ENCODE data around the gene KDM8. TPM values are rescaled to one million over a fixed set of nuclear protein-coding genes. Genes with fewer than 3 reads are reported as not detected.

The KDM8 gene
- total RNA-seq, 1 donor from 2014 or later: 2.1 TPM

DNA sequence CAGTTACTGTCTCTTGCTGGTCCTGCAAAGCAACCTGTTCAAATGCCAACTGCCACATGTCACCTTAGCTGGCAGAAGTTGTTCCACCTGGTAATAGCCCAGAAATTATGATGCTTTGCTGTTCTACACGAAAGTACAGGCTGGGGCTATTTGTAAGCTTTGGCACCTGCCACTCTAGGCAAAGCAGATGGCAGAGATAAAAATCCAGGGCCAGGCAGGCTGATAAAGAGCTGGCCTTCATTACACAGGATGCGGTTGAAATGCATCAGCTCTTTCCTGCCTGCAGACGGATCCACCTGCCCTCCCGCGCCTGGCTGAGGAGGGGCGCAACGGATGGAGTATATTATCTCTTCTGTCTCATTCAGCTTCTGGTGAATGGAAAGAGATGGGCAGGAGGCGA is 29.3 kb upstream of the KDM8 start:
- H3K9ac ChIP-seq (ENCODE audit: low read depth in 1 of 3, low read length in 3 of 3): no peak overlapping the region
- peaks cover 0 to 4% (median 3%) of the 10 kb centered on the region in 3 donors for H3K9me3 ChIP-seq (ENCODE audit: control insufficient read depth in 3 of 3, low read length in 3 of 3)
- no peak overlapping the region for H3K27ac ChIP-seq (ENCODE audit: low read depth, low read length)
- H3K4me1 ChIP-seq (ENCODE audit: control insufficient read depth in 3 of 3, insufficient read depth in 3 of 3, low read length in 3 of 3): no peaks in the 10 kb centered on the region
- no peak overlapping the region for H3K4me3 ChIP-seq (ENCODE audit: low read length in 3 of 3)
- H3K27me3 ChIP-seq (ENCODE audit: control insufficient read depth in 3 of 3, insufficient read depth in 3 of 3, low read length in 3 of 3): no peaks in the 10 kb centered on the region
- no peaks in the 10 kb centered on the region for H3K36me3 ChIP-seq (ENCODE audit: control insufficient read depth in 3 of 3, insufficient read depth in 3 of 3, low read length in 3 of 3)

DNA sequence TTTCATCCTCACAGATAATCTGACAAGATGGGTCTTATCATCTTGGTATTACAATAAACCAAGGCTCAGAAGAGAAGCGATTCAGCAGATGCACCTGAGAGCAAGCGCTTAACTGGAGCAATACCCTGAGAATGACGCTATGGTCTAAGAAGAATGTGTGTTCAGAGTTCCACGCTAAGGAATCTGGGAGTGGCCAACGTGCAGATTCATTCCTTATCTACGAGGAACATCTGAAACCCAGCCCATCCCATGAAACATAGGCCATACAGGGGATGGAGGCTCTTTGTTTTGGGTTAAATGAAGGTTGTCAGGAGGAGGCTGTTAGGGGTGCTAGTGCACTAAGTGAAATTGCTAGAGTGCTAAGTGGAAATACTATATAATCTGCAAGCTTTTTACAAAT is 28.5 kb upstream of the KDM8 start:
- H3K9me3 ChIP-seq (ENCODE audit: control insufficient read depth in 3 of 3, low read length in 3 of 3): peaks cover 0 to 4% (median 3%) of the 10 kb centered on the region in 3 donors
- H3K4me1 ChIP-seq (ENCODE audit: control insufficient read depth in 3 of 3, insufficient read depth in 3 of 3, low read length in 3 of 3): peaks cover 3 to 5% (median 4%) of the 10 kb centered on the region in 3 donors
- no peaks in the 10 kb centered on the region for H3K36me3 ChIP-seq (ENCODE audit: control insufficient read depth in 3 of 3, insufficient read depth in 3 of 3, low read length in 3 of 3)
- no peak overlapping the region for H3K27ac ChIP-seq (ENCODE audit: low read depth, low read length)
- H3K4me3 ChIP-seq (ENCODE audit: low read length in 3 of 3): no peak overlapping the region
- no peak overlapping the region for H3K9ac ChIP-seq (ENCODE audit: low read depth in 1 of 3, low read length in 3 of 3)
- H3K27me3 ChIP-seq (ENCODE audit: control insufficient read depth in 3 of 3, insufficient read depth in 3 of 3, low read length in 3 of 3): no peaks in the 10 kb centered on the region

DNA sequence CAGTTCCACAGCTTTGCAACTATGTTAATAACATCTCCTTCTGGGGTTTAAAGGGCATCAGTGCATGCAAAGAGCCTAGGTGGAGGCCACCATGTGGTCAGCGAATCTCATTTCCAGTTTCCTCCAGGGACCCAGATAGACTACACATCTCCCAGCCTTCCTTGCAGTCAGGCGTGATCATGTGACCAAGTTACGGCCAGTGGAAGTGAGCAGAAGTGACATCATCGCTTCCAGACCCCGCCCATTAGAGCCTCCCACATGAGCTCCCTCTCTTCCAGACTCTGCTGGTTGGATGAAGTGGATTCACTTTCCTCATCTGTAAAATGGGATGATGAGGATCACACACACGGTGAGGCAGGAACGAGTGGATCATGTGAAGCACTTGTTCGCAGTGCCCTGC is 27.4 kb upstream of the KDM8 start:
- Histone ChIP-seq H3K4me1 (ENCODE audit: control insufficient read depth in 3 of 3, insufficient read depth in 3 of 3, low read length in 3 of 3) (peaks cover 3 to 6% (median 4%) of the 10 kb centered on the region in 3 donors), H3K4me3 (ENCODE audit: low read length in 3 of 3) (no peak overlapping the region), H3K9me3 (ENCODE audit: control insufficient read depth in 3 of 3, low read length in 3 of 3) (peaks cover 0 to 4% (median 3%) of the 10 kb centered on the region in 3 donors), H3K27me3 (ENCODE audit: control insufficient read depth in 3 of 3, insufficient read depth in 3 of 3, low read length in 3 of 3) (no peaks in the 10 kb centered on the region), H3K27ac (ENCODE audit: low read depth, low read length) (no peak overlapping the region), H3K36me3 (ENCODE audit: control insufficient read depth in 3 of 3, insufficient read depth in 3 of 3, low read length in 3 of 3) (no peaks in the 10 kb centered on the region), H3K9ac (ENCODE audit: low read depth in 1 of 3, low read length in 3 of 3) (no peak overlapping the region)

DNA sequence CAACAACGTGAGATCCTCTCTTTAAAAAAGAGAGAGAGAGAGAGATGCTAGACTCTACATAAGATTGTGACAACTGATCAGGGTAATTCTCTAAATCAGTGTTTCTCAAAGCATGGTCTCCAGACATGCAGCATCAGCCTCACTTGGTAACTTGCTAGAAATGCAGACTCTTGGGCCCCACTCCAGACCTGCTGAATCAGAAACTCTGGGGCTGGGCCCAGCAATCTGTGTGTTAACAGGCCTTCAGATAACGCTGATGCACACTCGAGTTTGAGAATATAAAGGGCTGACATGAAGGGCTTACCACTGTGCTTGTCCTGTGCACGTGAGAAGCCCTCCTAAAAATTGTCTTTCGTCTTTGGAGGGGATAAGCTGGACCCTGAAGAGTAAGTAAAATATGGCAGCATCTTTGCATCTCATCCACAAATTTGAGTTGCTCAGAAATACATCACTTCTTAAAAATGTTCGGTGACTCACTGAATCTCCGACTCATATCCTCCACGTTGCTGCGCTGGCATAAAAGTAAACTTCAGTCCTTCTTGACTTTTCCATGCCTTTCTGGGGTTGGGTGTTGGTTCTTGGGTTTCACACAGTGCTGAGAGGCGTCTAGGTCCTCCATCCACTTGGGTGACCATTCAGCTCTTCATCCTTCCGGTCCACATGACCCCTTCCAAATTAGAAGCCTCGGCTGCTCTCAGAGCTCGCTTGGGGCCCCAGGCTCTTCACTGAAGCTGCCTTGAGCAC is 26.1 kb upstream of the KDM8 start:
- Histone ChIP-seq H3K4me3 (ENCODE audit: low read length in 3 of 3) (no peak overlapping the region), H3K27me3 (ENCODE audit: control insufficient read depth in 3 of 3, insufficient read depth in 3 of 3, low read length in 3 of 3) (peaks cover 0 to 4% (median 0%) of the 10 kb centered on the region in 3 donors), H3K9me3 (ENCODE audit: control insufficient read depth in 3 of 3, low read length in 3 of 3) (peaks cover 0 to 3% (median 0%) of the 10 kb centered on the region in 3 donors), H3K4me1 (ENCODE audit: control insufficient read depth in 3 of 3, insufficient read depth in 3 of 3, low read length in 3 of 3) (peaks cover 3 to 6% (median 4%) of the 10 kb centered on the region in 3 donors), H3K36me3 (ENCODE audit: control insufficient read depth in 3 of 3, insufficient read depth in 3 of 3, low read length in 3 of 3) (no peaks in the 10 kb centered on the region), H3K9ac (ENCODE audit: low read depth in 1 of 3, low read length in 3 of 3) (no peak overlapping the region), H3K27ac (ENCODE audit: low read depth, low read length) (no peak overlapping the region)

DNA sequence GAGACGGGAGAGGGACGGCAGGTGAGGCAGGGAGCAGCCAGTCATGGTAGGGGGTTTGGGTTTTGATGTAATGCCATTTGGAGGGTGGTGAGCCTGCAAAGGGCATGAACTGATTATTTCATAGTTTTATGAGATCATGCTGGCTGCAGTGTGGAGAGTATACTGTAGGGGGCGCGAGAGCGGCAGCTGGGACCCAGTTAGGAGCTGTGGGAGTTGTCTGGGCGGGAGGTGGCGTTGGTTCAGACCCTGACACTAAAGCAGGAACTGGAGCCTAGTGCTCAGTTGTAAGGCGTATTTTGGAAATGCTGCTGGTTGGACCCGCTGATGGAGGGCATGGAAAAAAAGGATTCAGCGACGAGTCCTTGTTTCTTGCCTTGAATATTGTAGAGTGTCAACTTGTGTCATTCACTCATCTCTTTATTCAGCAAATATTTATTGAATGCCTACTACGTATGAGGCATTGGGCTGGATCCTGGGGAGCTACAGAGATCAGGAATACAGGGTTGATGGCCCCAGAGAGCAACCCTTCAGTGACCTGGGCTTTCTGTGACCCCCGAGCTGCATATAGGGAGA is 23.7 kb upstream of the KDM8 start:
- no peak overlapping the region for H3K4me3 ChIP-seq (ENCODE audit: low read length in 3 of 3)
- no peaks in the 10 kb centered on the region for H3K36me3 ChIP-seq (ENCODE audit: control insufficient read depth in 3 of 3, insufficient read depth in 3 of 3, low read length in 3 of 3)
- no peak overlapping the region for H3K27ac ChIP-seq (ENCODE audit: low read depth, low read length)
- H3K9ac ChIP-seq (ENCODE audit: low read depth in 1 of 3, low read length in 3 of 3): no peak overlapping the region
- H3K27me3 ChIP-seq (ENCODE audit: control insufficient read depth in 3 of 3, insufficient read depth in 3 of 3, low read length in 3 of 3): peaks cover 0 to 5% (median 0%) of the 10 kb centered on the region in 3 donors
- peaks cover 0 to 3% (median 0%) of the 10 kb centered on the region in 3 donors for H3K9me3 ChIP-seq (ENCODE audit: control insufficient read depth in 3 of 3, low read length in 3 of 3)
- peaks cover 3 to 6% (median 4%) of the 10 kb centered on the region in 3 donors for H3K4me1 ChIP-seq (ENCODE audit: control insufficient read depth in 3 of 3, insufficient read depth in 3 of 3, low read length in 3 of 3)

DNA sequence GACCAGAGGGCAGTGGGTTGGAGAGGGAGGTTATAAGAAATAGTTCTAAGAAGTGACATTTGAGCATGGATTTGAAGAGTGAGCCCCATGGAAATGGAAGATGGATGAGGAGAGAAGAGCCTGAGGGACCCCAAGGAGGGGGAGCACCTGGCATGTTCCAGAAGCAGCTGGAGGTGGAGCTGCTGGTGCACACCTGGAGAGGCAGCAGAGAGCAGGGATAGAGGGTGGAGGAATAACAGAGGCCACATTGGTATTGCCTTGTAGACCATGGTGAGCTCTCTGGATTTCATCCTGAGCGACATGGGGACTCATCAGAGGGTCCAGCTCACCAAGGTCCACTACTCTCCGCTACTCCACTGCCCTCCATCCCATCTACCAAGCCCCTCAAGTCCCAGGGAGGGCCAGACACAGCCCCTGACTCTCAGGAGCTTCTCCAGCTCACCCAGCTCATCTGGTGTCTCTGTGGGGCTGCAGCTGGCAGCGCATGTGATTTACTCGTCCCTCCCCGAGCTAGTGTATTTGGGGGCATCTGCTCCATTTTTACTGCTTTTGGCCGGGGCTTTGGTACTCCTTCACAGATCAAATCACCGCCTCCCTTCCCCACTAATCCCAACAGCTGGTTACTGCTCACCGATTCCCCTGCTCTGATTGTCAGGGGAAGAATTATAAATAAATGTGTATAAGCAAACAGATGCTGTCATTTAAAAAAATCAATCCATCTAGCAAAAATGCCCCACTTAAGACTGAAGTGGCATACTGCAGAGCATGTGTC is 22.1 kb upstream of the KDM8 start:
- Histone ChIP-seq H3K9ac (ENCODE audit: low read depth in 1 of 3, low read length in 3 of 3) (no peak overlapping the region), H3K4me3 (ENCODE audit: low read length in 3 of 3) (no peak overlapping the region), H3K9me3 (ENCODE audit: control insufficient read depth in 3 of 3, low read length in 3 of 3) (peaks cover 0 to 3% (median 0%) of the 10 kb centered on the region in 3 donors), H3K27ac (ENCODE audit: low read depth, low read length) (no peak overlapping the region), H3K4me1 (ENCODE audit: control insufficient read depth in 3 of 3, insufficient read depth in 3 of 3, low read length in 3 of 3) (peaks cover 3 to 6% (median 4%) of the 10 kb centered on the region in 3 donors), H3K36me3 (ENCODE audit: control insufficient read depth in 3 of 3, insufficient read depth in 3 of 3, low read length in 3 of 3) (no peaks in the 10 kb centered on the region), H3K27me3 (ENCODE audit: control insufficient read depth in 3 of 3, insufficient read depth in 3 of 3, low read length in 3 of 3) (peaks cover 0 to 5% (median 0%) of the 10 kb centered on the region in 3 donors)

DNA sequence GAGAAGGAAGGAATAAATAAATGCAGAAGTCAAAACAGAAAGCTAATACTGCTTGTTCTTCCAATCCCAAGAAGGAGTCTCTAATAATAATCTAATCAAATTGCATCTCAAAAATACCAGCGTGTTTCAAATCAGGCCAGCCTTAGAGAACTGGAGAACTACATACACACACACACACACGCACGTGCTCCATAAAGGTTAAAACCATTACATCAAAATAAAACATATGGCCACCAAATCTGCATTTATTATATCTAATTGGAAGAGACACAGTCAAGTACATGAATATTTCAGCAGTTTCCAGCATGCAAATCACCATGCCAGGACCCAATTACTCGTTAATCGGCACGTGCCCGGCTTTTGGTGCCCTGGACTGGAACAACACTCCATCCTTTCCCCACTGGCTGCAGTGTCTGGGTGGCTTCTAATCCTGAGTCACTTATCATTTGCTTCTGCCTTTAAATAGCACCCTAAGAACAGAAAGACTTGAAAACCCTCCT is 20.4 kb upstream of the KDM8 start:
- Histone ChIP-seq H3K27ac (ENCODE audit: low read depth, low read length) (no peak overlapping the region), H3K4me1 (ENCODE audit: control insufficient read depth in 3 of 3, insufficient read depth in 3 of 3, low read length in 3 of 3) (peaks cover 3 to 6% (median 4%) of the 10 kb centered on the region in 3 donors), H3K27me3 (ENCODE audit: control insufficient read depth in 3 of 3, insufficient read depth in 3 of 3, low read length in 3 of 3) (peaks cover 0 to 7% (median 0%) of the 10 kb centered on the region in 3 donors), H3K9me3 (ENCODE audit: control insufficient read depth in 3 of 3, low read length in 3 of 3) (peaks cover 0 to 3% (median 0%) of the 10 kb centered on the region in 3 donors), H3K36me3 (ENCODE audit: control insufficient read depth in 3 of 3, insufficient read depth in 3 of 3, low read length in 3 of 3) (no peaks in the 10 kb centered on the region), H3K9ac (ENCODE audit: low read depth in 1 of 3, low read length in 3 of 3) (no peak overlapping the region), H3K4me3 (ENCODE audit: low read length in 3 of 3) (no peak overlapping the region)

DNA sequence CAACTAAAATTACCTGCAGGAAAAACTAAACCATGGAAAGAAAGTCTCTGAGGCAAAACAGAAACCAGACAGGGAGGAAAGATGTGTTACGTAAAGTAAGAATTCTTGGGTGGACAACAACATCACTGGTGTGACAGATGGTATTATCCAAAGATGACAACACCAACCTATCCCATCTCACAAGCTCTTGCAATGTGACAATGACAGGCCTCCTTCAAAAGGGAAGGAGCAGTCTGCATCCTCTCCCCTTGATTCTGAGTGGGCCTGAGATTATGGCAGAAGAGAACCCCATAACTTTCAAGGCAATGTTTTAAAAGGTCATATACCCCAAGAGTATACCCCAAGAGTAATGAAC is 17.6 kb upstream of the KDM8 start:
- Histone ChIP-seq H3K36me3 (ENCODE audit: control insufficient read depth in 3 of 3, insufficient read depth in 3 of 3, low read length in 3 of 3) (no peaks in the 10 kb centered on the region), H3K27me3 (ENCODE audit: control insufficient read depth in 3 of 3, insufficient read depth in 3 of 3, low read length in 3 of 3) (peaks cover 16 to 26% (median 18%) of the 10 kb centered on the region in 3 donors), H3K9me3 (ENCODE audit: control insufficient read depth in 3 of 3, low read length in 3 of 3) (peaks cover 0 to 3% (median 0%) of the 10 kb centered on the region in 3 donors), H3K27ac (ENCODE audit: low read depth, low read length) (no peak overlapping the region), H3K9ac (ENCODE audit: low read depth in 1 of 3, low read length in 3 of 3) (no peak overlapping the region), H3K4me3 (ENCODE audit: low read length in 3 of 3) (no peak overlapping the region), H3K4me1 (ENCODE audit: control insufficient read depth in 3 of 3, insufficient read depth in 3 of 3, low read length in 3 of 3) (peaks cover 0 to 3% (median 0%) of the 10 kb centered on the region in 3 donors)

DNA sequence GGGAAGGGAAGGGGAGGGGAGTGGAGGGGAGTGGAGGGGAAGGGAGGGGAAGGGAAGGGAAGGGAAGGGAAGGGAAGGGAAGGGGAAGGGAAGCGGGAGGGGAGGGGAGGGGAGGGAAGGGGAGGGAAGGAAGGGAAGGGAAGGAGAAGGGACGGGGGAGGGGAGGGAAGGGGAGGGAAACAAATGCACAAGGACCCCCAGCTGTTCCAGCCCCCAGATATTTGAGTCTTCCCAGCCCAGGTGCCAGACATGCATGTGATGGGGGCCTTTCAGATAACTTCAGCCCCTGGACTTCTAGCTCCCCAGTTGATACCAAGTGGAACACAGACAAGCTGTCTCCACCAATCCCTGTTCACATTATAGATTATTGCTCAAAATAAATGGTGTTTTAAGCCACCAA is 14.7 kb upstream of the KDM8 start:
- Histone ChIP-seq H3K9ac (ENCODE audit: low read depth in 1 of 3, low read length in 3 of 3) (peak overlapping the region in 1 of 3 donors; percentile 8), H3K36me3 (ENCODE audit: control insufficient read depth in 3 of 3, insufficient read depth in 3 of 3, low read length in 3 of 3) (no peaks in the 10 kb centered on the region), H3K27ac (ENCODE audit: low read depth, low read length) (no peak overlapping the region), H3K4me1 (ENCODE audit: control insufficient read depth in 3 of 3, insufficient read depth in 3 of 3, low read length in 3 of 3) (peaks cover 0 to 3% (median 0%) of the 10 kb centered on the region in 3 donors), H3K9me3 (ENCODE audit: control insufficient read depth in 3 of 3, low read length in 3 of 3) (no peaks in the 10 kb centered on the region), H3K4me3 (ENCODE audit: low read length in 3 of 3) (no peak overlapping the region), H3K27me3 (ENCODE audit: control insufficient read depth in 3 of 3, insufficient read depth in 3 of 3, low read length in 3 of 3) (peaks cover 16 to 21% (median 18%) of the 10 kb centered on the region in 3 donors)

Measured in skeletal muscle tissue (tissue), 4 donors.